ENCODE data around the gene CASP5.
"Not testable (repeated sequence)": the region's sequence is repeated elsewhere in the genome, so short reads cannot be mapped to it uniquely, and the experiment has no call there.

Gene CASP5

GRCh38 chr11:105023003-105023402, at the start of gene CASP5:
CASP5 (minus strand) TSS chr11:105023168; CDS start chr11:105023136, 32 bp downstream.
- DNase-seq (ENCODE audit: low read depth) = no peak

GRCh38 chr11:105072080-105072479, 49.1 kb upstream of the CASP5 start:
- DNase-seq (ENCODE audit: low read depth) = not testable (repeated sequence)

GRCh38 chr11:105071089-105071732, 48.2 kb upstream of the CASP5 start:
- DNase-seq (ENCODE audit: low read depth) = no peak

- no peak for DNase-seq (ENCODE audit: low read depth)
Measured at GRCh38 chr11:105070306-105070705, 47.3 kb upstream of the CASP5 start.

GRCh38 chr11:105069749-105070148, 46.8 kb upstream of the CASP5 start:
- DNase-seq (ENCODE audit: low read depth) = not testable (repeated sequence)

- not testable (repeated sequence) for DNase-seq (ENCODE audit: low read depth)
Measured at GRCh38 chr11:105063245-105063941, 40.4 kb upstream of the CASP5 start.

GRCh38 chr11:105057432-105057831, 34.5 kb upstream of the CASP5 start:
- DNase-seq (ENCODE audit: low read depth) = no peak

GRCh38 chr11:105056446-105056845, 33.5 kb upstream of the CASP5 start:
- DNase-seq (ENCODE audit: low read depth) = no peak

GRCh38 chr11:105054723-105055493, 31.9 kb upstream of the CASP5 start:
- DNase-seq (ENCODE audit: low read depth) = no peak

GRCh38 chr11:105052487-105052886, 29.5 kb upstream of the CASP5 start:
- no peak for DNase-seq (ENCODE audit: low read depth)

- DNase-seq (ENCODE audit: low read depth) = no peak
Measured at GRCh38 chr11:105051559-105051958, 28.6 kb upstream of the CASP5 start.

- DNase-seq (ENCODE audit: low read depth) = no peak
Measured at GRCh38 chr11:105049481-105049880, 26.5 kb upstream of the CASP5 start.

- DNase-seq (ENCODE audit: low read depth) = no peak
Measured at GRCh38 chr11:105046898-105047579, 24.1 kb upstream of the CASP5 start.

- no peak for DNase-seq (ENCODE audit: low read depth)
Measured at GRCh38 chr11:105045676-105046296, 22.8 kb upstream of the CASP5 start.

GRCh38 chr11:105044557-105045524, 21.9 kb upstream of the CASP5 start, which contains the start of gene CARD16:
CARD16 (minus strand) TSS chr11:105045335; CDS start chr11:105045297, 38 bp downstream.
- DNase-seq (ENCODE audit: low read depth) = not testable (repeated sequence)

- DNase-seq (ENCODE audit: low read depth) = no peak
Measured at GRCh38 chr11:105042178-105042577, 19.2 kb upstream of the CASP5 start.

GRCh38 chr11:105040703-105041102, 17.7 kb upstream of the CASP5 start:
- DNase-seq (ENCODE audit: low read depth) = no peak

GRCh38 chr11:105034813-105035620, 12.0 kb upstream of the CASP5 start, which contains the start of gene CASP1:
CASP1 (minus strand) TSS chr11:105035144; CDS start chr11:105035113, 31 bp downstream.
- DNase-seq (ENCODE audit: low read depth) = no peak

GRCh38 chr11:105034388-105034787, 11.4 kb upstream of the CASP5 start:
- not testable (repeated sequence) for DNase-seq (ENCODE audit: low read depth)
